Vein endothelial cell (primary cell): ENCODE measurements around the gene OR9Q2. TPM values are rescaled to one million over a fixed set of nuclear protein-coding genes. Genes with fewer than 3 reads are reported as not detected.

Experiments
- total RNA-seq: library from RNA; depleted of rRNA; stranded (reverse); fragments of >200 nt; gene quantifications from 2 replicates; pipeline ENCODE4 v1.2.3, GENCODE V29; 2012

OR9Q2 gene
- not detected in 2 replicates for total RNA-seq

GRCh38 chr11:58188770-58189169 lies at the start of gene OR9Q2:
Gene OR9Q2, plus strand, starts transcription at chr11:58189070. Its CDS starts 1,421 bp downstream, at chr11:58190491.

GRCh38 chr11:58204042-58204441 lies 15.2 kb downstream of the OR9Q2 start, which contains the start of gene OR1S2:
Gene OR1S2, minus strand, starts transcription at chr11:58204142. Its CDS starts 0 bp downstream, at chr11:58204142.

GRCh38 chr11:58212420-58212819 lies 23.6 kb downstream of the OR9Q2 start, which contains the start of gene OR1S1:
Gene OR1S1, plus strand, starts transcription at chr11:58212720.

Other genes starting within 250 kb of the OR9Q2 start
- gene OR9Q1, start 165.2 kb upstream of the OR9Q2 start, total RNA-seq, result not detected in 2 replicates
- not detected in 2 replicates for gene OR6Q1, start 158.1 kb upstream of the OR9Q2 start, total RNA-seq
- not detected in 2 replicates for gene OR9I1, start 63.5 kb upstream of the OR9Q2 start, total RNA-seq
- gene OR1S2, start 15.1 kb downstream of the OR9Q2 start, total RNA-seq, result not detected in 2 replicates
- not detected in 2 replicates for gene OR1S1, start 23.6 kb downstream of the OR9Q2 start, total RNA-seq
- not detected in 2 replicates for gene OR10Q1, start 39.8 kb downstream of the OR9Q2 start, total RNA-seq
- gene OR10W1, start 79.2 kb downstream of the OR9Q2 start, total RNA-seq, result not detected in 2 replicates
- not detected in 2 replicates for gene OR5B17, start 170.0 kb downstream of the OR9Q2 start, total RNA-seq
- not detected in 2 replicates for gene OR5B3, start 217.8 kb downstream of the OR9Q2 start, total RNA-seq
- gene OR5B2, start 239.1 kb downstream of the OR9Q2 start, total RNA-seq, result not detected in 2 replicates